CD4-positive, alpha-beta T cell treated with Interleukin-2 at 100 ng/mL for 4 hours (primary cell): ENCODE results near the gene VWA2.

ENCODE experiments used
- DNase-seq: peaks from one replicate; pipeline ENCODE4 v3.0.0-alpha.2; 2020; ENCODE audit warnings: low spot score

VWA2 gene

DNA sequence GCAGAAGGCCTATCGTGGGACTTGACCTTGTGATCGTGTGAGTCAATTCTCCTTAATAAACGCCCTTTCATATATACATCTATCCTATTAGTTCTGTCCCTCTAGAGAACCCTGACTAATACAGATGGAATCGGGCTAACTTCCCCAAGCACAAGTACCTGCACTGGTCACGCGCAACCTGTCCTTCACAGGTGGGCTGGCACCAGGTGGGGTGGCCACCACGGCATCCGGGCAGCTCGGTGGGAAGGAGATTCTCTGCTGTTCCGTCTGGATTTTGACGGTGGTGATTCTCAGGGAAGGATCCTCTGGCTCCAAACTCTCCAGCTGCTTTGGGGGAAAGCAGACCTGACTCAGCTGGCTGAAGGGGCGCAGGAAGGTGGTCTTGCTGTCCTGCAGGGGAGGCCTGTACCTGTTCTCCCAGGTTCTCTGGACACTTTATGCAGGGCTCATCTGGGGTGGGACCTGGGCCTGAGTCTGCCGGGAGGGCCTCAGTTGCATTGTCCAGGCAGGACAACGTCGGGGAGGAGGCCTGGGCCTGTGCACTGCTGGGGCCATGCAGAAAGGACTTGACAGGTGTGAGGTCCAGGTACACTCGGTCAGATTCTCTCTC lies 61.1 kb downstream of the VWA2 start:
- no peak for DNase-seq

DNA sequence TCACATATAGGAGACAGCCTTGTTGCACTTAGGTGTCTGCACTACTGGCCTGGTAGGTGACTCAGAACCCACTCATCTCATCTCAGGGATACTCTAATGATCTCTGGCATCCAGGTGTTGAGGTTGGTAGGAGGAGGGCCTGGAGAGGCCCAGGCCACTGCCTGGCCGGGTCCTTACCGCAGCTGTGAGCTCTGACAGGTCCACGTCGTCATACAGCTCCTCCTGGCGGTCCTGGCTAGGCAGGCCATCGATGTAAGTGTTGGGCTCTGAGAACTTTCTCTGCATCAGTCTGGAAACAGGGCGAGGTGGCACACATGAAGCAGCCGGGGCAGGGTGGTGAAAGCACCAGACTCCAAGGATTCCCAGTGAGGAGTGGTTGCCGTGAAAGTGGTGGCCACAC lies 62.1 kb downstream of the VWA2 start:
- DNase-seq, result no peak

DNA sequence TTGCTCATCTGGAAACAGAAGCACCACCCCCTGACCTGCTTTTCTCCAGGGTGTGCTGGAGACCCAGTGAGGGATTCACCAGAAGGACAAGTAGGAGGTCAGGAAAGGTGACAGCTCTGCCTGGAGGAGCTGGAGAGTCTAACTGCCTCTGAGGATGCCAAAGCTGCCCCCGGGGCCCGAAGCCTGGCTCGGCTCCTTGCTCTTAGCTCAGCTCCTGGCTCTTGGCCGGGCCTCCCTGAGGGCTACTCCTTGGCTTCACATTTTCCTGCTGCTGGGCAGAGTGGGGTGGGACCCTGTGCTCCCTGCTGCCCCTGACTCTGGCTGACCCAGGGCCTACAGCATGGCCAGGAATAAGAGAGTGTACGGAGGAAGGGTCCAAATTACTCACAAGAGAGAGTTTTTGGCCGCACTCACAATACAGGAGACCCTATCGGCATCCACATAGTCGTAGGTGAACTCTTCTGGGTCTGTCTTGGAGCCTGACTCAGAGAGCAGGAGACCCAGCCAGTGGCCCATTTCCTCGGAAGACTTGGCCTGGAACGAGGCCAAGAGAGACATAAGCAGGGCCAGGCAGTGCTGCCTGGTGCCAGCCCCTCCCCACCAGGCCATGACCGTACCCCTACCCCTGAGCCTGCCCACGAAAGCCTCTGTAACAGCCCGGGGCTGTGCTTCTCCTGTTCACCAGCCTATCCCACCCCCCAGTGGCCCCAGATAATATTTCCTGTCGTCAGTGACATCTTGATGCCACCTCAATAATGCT lies 63.1 kb downstream of the VWA2 start:
- no peak for DNase-seq

DNA sequence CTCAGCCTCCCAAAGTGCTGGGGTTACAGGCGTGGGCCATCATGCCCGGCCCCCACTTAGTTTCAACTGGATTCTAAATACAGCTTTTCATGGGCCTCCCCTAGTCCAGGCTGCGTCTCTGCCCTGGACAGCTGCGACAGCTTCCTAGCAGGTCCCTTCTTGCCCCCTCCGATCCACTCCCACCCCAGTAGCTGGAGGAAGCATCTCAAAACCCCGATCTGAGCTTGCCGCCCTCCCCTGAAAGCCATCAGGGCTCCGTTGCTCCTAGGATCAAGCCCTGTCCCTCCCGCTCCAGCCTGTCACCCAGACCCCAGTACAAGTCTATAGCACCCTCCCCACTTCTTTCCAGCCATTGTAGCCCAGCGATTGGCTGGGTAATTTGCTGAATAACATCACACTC lies 64.5 kb downstream of the VWA2 start:
- no peak for DNase-seq

DNA sequence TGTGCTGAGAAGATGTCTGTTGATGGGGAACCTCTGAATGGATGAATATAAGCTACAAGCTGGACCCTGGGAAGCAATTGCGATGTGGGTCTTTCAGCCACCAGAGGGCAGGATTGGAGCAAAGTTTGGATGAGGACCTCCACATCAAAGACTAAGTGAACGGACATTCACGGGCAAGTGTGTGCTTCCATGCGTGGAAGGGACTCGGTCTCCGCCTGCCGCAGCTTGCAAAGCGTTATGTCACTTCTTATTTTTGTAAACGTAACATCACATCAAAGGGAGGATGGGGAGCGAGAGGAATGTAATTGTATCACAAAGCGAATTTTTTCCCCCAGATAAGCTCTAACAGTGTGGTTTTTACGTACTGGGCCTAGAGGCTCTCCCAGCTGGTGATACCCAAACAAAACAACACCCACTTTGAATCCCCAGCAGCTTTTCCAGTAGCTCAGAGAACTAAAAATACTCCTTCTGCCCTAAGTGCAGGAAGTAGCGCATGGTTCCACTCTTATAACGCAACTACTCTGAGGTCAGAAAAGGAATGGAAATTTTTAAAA lies 65.0 kb downstream of the VWA2 start:
- DNase-seq, result peak; percentile 72

DNA sequence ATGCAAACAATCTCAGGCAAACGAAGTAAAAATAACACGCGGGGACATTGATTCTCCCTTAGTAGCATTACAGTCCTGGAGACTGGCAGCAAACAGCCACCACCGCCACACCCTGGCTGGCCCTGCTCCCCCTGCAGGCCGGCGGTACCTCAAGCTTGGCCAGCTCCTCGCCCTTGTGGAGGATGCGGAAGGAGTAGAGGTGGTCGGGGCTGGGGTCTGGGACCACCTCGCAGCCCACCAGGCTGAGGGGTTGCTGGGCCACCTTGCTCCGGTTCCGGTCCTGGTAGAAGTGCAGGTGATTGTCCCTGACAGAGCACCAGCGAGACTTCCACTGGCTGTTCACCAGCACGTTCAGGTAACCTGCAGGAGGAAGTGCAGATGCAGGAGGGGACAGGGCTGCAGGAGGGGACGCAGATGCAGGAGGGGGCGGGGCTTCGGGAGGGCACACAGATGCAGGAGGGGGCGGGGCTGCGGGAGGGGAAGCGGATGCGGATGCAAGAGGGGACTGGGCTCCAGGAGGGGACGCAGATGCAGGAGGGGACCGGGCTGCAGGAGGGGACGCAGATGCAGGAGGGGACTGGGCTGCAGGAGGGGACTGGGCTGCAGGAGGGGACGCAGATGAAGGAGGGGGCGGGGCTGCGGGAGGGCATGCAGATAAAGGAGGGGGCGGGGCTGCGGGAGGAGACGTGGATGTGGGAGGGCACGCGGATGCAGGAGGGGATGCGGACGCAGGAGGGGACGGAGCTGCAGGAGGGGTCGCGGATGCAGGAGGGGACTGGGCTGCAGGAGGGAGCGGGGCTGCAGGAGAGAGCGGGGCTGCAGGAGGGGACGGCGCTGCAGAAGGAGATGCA lies 65.7 kb downstream of the VWA2 start:
- DNase-seq, result peak; percentile 52

DNA sequence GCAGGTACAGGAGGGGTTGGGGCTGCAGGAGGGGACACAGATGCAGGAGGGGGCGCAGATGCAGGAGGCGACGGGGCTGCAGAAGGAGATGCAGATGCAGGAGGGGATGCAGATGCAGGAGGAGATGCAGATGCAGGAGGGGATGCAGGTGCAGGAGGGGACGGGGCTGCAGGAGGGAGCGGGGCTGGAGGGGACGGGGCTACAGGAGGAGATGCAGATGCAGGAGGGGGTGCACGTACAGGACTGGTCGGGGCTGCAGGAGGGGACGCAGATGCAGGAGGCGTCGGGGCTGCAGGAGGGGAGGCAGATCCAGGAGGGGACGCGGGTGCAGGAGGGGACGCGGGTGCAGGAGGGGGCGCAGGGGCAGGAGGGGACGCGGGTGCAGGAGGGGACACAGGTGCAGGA lies 66.5 kb downstream of the VWA2 start:
- DNase-seq, result no peak

DNA sequence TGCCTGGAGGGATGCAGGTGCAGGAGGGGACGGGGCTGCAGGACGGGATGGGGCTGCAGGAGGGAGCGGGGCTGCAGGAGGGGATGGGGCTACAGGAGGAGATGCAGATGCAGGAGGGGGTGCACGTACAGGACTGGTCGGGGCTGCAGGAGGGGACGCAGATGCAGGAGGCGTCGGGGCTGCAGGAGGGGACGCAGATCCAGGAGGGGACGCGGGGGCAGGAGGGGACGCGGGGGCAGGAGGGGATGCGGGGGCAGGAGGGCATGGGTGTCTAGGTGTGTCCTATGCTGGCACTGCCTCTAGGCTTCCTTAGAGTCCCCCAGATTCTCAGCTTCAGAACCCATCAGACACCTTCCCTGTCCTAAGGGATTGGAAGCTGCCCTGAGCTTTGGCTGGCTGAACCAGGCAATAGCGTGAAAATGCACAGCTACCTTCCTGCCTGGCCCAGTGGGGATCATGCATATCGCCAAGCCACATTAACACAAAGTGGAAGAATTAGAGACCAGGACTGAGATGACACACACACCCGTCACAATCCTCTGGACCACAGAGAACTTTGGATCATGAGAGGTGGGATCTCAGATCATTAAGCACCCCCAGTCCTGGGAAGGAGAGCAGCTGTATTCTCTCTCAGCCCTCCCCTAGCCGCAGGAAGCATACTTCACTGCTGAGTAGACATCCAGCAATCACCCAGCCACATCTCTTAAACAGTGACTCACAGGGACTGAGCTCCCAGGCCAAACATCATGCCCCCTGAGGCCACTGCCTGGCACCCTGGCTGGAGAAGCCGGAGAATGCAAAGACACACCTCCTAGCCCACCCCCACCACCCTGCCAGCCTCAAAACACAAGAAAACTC lies 67.3 kb downstream of the VWA2 start:
- DNase-seq, result no peak

DNA sequence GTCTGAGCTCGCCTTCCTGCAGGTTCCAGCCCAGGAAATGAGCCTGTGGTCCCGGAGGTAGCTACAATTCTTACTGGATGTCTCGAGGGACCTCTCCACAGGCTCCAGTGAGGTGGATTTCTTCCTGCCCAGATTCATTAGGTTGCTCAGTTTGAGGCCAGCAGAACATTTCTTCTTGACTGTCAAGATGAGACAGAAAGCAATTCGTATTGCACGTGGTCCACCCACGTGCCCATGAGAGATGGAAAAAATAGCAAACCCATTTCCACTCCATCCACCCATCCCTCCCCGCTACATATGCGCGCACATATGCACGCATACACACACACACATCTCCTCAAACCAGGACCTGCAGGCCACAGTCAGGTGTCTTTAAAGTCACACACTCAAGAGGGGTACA lies 68.7 kb downstream of the VWA2 start:
- DNase-seq, result no peak

DNA sequence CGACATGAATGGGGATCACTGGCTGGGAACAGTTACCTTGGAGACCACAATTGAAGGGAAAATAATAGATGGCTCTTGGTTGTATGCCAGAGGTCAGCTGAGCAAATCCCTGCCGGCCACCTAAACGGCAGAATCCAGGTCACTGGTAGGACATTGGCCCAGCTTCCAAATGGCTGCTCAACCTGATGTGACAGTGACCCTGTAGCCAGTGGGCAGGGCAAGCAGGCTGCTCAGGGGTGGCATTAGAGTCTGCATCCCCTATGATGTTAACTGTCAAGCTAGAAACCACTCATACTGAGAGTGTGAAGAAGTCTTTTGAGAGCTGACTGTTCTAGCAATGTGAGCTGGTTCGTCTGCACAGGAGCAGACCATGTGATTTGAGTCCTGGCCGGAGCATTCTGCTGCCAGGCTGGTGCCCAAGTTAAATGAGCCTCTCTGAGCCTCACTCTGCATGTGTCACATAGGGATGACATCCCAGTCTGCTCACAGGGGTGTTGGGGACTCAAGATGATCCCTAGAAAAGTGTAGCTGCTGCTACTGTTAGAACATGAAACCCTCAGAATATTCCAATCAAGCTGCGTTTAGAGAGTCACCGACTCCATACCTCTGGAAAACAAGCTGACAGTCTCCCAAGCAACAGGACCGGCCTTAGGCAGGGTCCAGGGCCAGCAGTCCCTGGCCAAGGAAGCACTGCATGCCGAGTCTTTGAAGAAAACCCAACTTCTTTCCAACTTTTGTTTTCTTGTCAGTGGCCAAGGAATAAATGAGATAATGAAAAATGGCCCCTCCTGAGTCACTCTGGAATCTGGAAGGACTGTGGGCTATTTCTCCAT lies 69.7 kb downstream of the VWA2 start:
- no peak for DNase-seq

DNA sequence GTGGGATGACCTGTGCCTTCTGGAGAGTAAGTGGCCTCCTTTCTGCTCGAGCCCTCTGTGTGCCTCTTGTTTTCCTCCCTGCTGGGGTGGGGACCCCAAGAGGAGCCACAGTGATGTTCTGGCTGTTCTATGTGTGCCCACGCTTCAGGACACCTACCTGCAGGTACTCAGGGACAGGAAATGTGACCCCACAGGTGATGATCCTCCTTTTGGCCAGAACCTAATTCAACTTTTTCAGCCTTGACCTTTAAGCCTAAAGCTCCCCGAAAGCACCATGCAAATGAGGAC lies 70.3 kb downstream of the VWA2 start:
- no peak for DNase-seq

DNA sequence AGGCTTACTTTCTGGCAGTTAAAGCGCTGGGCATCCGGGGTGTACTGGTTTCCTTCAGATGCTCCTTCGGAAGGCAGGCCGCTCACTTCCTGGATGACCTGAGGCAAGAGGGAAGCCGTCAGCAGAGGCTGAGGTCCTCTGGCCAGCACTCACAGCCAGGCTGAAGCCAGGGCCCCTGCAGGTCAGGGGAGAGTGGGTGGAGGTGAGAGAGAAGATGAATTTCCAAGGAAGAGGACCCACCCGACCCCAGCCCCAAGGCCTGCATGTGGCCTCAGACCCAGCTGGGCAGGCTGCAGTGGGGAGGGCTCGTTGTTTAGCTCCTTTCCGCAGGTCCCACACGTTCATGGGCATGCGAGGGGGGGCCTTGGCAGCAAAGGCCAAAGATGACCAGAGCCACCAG lies 71.3 kb downstream of the VWA2 start:
- no peak for DNase-seq

DNA sequence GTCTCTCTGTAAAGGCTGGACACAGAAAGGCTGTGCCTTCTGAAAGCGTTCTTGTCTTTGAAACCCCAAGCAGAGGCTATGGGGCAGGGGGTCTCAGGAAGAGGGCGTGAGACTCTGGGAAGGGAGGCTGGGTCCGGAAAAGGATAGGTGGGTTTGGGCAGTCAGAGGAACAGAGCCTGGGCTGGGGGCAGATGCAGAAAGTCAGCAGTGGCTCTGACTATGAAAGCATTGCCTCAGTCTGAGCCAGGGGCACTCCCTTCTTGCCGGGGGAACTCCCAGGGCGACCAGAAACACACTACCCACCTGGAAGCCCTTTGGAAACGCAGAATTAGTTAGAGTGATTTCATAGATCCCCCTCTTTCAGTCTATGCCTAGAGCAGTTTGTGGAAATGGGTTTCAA lies 72.0 kb downstream of the VWA2 start:
- no peak for DNase-seq

DNA sequence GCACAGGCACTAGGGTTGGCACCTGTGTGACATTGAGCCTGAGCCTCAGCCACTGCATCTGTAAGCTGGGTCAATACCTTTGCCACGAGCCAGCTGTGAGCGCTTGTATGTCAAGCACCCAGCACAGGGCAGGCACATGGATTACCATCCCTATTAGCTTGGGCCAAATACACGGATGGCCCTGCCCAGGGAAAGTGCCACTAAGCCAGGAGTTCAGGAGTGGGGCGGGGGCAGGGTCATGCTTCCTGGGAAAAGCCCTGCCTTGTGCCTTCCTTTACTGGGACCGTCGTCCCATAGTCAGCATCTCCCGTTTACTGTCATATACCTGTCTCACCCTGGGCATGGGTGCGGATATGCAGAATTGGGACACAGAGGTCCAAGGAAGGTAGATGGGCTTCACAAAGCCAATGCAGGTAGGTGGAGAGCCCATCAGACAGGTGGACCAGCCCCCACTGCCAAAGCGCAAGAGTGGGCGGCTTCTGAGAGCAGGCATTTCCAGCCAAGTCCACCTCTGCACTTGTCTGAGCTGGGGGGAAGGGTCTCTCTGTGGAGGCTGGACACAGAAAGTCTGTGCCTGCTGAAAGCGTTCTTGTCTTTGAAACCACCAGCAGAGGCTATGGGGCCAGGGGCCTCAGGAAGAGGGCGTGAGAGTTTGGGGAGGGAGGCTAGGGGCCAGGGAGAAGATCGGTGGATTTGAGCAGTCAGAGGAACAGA lies 72.6 kb downstream of the VWA2 start:
- DNase-seq, result no peak

DNA sequence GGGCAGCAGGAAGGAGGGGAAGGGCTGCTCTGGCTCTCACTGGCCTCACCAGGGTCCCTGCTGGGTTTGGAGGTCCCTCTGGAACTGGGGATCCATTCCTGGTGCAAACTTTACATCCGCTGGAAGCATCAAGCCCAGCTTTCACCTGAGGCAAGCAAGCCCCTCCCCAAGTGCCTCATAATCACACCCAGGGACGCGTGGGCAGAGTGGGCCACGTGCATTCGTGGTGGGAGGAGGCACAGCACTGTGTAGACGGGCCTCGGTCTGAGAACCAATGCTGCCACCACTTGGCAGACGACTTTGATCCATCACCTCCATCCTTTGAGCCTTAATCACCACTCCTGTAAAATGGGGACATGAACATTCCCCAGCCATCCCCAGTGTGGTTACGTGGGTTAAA lies 74.1 kb downstream of the VWA2 start:
- no peak for DNase-seq

DNA sequence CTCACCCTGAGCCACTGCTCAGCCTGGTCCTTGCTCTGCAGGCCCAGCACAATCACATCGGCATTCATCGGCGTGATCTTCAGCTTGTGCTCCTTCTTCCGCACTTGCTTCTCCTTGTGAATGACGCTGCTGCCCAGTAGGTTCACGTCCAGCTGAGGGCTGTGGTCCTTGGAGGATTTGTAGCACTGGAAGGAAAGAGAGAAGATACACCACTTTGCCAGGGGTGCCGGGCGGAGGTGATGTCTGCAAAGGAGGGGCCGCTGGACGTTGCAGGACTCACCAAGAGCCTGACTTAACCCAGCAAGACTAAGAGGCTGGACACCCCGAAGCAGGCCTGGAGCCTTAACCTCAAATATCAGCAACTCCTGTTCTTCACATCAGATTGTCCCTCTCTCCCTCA lies 74.8 kb downstream of the VWA2 start:
- no peak for DNase-seq

DNA sequence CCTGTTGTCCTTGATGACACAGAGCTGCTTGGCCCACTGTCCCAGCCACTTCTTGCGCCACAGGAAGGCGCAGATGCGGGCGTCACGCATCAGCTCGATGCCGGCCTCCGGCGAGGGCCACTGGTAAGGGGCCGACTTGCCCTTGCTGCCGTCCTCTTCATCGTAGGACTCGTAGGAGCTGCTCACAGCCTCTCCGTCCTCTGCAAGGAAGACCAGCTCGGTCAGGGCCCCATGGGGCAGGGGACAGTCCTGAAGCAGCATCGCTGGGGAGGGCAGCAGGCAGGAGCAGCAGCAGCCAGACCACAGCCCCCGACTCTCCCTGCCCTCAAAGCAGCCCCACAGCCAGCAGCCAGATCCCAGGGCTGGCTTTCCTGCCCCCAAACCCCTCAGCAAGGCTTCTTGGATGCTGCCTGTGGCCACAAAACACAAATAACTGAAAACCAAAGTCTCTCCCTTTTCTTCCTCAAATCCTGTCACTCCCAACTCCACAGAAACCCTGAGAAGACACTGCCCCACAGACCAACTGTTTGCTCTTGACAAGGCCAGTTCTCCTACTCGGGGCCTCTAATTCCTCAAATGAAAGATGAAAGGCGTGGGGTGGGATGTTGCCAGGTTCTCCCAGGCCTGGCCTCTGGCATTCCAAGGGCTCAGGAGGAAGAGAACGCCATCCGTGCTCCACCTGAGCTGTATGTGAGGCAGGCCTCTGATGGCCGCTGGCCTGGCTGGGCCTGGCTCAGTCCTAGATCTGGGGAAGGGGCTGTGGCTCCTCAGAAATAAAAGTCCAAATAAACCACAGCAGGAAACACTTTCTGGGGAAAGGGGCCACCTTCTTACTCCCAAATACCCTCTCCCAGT lies 76.7 kb downstream of the VWA2 start:
- no peak for DNase-seq

DNA sequence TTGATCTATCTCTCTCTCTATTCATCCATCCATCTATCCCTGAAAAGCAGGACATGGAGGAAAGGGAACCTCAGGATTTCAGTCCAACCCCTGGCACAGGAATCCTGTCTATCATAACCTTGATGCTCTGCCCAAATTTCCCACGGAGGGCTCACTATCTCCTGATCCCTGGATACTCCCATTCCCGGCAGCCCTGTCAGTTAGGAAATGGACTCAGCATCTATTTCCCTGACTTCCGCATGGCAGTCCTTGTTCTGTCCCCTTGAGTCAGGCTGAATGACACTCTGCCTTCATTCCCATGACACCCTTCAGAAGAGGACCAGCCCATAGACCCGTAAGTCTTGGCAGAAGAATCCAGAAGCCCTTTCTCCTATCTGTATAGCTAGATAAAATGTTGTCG lies 77.7 kb downstream of the VWA2 start:
- DNase-seq, result no peak

DNA sequence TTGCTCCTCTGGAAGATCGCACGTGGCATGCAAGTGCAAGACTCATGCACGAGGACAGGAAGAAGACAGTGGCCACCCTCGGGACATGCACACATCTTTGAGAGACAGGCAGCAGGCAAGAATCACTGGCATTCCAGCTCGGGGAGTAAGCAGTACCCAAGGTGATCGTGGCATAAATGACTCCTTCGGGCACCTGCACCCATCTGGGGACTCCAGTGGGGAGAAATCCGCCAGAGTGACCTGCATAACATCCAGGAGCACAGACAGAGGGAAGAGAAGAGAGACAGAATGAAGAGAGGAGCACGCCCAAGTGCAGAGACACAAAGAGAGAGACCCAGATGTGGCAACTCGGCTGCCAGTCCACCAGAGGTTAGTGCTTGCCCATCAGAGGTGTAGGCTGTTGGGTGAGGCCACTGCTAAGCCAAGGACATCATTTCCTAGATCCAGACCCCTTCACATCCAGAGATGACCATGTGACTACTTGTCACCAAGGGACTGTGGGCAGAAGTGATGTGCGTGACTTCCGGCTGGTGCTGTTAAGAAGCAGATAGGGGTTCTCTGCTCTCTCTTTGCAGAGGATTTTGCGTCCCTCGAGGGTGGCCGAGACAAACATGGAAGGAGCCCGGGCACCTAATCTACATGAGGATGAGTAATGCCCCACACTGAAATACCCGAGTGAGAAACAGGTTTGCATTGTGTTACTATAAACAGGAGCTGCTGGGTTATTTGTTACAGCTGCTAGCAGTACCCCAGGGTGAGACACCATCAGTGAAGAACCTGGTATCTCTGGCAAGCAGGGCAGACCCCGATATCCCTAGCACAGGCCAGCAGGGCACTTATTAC lies 80.6 kb downstream of the VWA2 start:
- no peak for DNase-seq
